ENCODE data around the gene LRIG1.
"Not testable (repeated sequence)": the region's sequence is repeated elsewhere in the genome, so short reads cannot be mapped to it uniquely, and the experiment has no call there.

The LRIG1 gene

DNA sequence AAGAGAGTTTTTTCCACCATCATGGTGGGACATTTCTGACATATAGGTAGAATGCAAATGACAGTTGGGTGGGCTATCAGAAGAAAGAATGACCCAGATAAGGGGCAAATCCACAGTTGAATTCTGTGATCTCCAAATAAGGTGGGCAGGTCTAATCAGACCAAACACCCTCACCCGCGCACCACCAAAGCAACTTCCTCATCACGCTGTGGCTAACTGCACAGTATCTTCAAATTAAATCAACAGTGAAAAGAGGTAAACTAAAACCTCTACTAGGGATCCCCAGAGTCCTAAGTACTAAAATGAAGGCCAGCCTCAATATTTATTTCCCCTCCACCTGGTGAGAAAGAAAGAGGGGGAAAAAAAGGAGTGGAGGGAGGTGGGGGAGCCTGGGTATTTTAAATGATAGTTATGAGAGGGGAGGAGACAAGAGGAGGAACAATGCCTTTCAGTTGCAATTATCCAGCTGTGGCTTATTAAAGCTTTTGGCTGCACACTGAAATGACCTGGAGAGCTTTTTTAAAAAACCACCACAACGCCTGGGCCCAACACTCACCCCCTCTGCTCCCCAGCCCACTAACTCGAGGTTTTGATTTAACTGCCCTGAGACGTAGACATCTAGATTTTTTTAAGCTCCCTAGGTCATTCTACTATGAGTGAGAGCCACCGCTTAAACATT, 61.0 kb downstream of the LRIG1 start:
- DNase-seq = no peak

DNA sequence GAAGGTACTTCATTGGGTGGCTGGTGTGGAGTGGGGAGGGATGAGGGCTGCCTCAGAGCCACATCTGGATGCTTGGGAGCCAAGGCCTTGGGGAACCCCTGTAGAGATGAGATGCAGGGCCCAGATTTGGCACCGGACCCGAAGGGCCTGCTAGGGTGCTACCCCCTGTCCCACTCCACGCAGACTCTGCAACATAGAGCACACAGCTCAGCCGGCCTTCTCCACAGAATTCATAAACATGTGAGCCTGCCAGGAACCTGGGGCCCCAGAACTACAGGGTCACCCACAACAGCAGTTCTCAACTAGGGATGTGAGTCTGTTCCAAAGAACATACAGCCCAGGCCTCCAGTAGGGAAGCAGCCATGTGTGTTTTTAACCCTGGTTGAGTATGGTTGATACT, 62.8 kb downstream of the LRIG1 start:
- DNase-seq = no peak

DNA sequence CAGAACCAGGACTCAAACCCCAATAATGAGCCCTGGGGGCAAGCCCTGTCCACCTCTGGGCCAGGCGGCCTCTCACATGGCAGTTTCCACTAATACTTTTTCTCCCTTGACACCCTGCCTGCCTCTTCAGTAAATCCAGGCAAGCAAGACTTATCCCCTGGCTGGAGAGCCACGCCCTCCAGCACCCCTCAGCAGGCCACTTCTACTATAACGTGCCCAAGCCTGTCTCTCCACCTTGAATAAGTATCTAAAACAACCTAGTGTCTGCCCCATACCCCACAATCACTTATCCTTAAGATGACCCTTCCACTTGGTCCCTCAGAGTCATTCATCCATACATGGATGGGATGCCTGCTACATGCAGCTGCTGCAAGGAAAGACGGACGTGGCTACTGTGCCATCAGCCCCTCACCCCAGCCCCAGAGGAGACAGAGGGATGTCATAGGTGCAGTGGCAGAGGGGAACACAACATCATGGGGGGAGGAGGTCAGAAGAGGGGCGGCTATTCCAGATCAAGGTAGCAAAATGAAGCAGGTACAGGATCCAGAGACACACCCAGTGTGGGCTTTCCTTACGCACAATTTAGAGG, 63.4 kb downstream of the LRIG1 start:
- DNase-seq = no peak

DNA sequence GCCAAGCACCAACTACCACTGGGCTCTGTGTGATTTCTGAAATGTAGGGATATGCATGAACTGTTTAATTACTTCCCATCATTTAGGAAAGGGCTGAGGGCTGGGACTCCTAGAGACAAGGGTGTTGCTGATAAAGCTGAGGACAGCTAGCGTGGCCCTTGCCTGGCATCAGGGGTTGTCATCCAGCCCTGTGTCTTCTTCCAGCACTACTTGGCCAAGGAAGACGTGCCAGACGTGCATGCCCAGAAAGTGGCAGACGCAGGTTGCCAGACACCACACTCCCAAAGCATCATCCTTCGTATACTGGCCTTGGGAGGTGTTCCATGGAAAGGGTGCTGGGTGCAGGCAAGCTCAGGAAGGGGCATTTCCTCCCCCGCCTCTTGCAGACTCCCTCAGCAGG, 64.8 kb downstream of the LRIG1 start:
- DNase-seq = no peak

DNA sequence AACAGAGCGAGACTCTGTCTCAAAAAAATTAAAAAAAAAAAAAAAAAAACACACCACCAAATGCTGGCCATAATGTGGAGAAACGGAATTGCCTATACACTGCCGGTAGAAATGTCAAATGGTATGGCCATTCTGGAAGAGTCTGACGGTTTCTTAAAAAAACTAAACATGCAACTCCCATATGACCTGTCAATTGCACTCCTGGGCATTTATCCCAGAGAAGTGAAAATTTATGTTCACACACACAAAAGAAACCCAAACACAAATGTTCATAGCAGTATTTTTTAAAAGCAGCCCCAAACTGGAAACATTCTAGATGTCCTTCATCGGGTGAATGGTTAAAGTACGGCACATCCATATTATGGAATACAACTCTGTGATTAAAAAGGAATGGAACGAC, 66.1 kb downstream of the LRIG1 start:
- no peak for DNase-seq

DNA sequence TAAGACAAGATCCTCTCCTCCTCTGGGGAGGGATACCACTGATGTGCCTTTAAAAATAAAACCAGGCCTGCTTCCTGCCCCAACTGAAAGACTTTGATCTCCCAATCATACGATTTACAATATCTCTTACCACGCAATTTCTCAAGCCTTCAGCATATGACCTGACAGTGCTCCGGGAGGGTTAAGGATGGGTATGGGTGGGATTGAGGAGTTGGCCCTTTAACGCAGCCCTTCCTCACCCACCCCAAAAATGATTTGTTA, 67.4 kb downstream of the LRIG1 start:
- DNase-seq = no peak

DNA sequence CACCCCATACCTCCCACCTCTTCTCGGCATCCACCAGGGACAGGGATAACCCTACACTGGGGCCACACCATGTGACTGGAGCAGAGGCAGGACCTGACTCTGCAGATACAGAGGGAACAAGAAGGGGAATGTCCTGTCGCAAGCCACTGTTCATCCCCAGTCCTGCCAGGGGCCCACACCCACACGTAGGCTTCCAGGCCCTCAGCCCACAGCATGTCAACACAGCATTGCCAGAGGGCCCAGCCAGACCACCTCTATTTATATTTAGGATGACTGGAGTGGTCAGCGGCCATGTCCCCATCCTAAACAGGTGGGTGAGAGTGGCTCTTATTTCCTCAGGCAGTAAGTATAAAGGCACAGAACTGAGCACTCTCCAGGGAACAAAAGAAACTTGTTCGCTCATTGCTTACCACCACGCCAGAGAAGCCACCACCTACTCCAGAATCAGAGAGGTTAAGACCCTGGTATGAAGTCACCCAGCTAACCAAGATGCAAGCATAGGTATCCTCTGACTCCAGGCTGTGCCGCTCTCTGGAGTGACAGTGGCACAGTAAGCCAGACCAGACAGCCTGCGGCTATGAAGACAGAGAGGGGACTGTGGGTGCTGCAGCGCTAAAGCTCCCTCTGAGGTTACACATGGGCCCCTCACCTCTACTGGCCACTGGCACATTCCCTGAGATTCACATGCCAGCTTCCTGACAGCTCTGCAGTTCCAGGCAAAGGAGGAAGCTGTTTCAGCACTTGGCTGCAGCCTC, 67.9 kb downstream of the LRIG1 start:
- DNase-seq = no peak

DNA sequence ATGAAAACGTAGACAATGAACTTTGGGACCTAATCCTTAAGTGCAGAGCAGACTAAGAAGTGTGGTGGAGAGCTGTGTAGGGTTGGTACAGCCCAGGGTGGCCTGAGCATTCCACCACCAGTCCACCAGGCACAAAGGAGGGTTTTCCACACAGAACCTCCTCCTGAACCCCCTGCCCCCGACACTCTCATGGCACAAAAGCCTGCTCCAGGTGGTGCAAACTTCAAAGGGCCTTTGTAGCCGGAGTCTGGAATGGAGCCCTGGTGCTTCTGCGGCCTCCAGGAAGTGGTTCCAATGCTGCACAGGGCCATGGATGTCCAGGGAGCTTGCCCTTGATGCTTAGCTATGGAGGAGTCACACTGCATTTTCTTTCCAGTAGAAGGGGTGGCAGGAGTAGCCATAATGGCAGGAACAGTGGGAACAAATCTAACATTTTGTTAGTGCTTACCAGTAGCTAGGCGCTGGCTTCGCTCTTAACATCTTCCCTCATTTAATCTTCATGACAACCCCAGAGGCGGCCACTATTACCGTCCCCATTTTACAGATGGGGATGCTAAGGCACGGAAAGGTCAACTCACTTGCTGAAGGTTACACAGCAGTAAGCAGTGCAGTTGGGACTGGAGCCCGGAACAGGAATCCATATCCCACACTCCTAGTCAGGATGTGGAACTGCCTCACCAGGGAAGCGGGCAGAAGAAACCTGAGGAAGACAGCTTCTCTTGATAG, 68.6 kb downstream of the LRIG1 start:
- no peak for DNase-seq

DNA sequence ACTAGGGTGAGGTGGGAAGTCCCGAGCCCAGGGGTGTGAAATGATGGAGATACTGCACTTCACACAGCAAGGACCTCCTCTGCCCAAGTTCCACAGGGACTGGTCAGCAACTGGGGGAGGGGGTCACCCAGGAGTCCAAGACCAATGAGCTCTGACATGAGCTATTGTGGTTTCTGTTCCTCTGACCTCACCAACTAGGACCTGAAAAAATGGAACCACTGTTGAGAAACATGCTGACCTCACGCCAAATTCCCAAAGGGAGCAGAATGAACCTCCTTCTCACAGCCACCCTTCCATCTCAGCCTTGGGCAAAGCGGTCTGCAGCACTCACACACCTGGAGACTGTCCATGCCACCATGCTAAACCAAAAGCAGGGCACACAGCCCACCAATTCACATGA, 69.3 kb downstream of the LRIG1 start:
- DNase-seq = no peak

DNA sequence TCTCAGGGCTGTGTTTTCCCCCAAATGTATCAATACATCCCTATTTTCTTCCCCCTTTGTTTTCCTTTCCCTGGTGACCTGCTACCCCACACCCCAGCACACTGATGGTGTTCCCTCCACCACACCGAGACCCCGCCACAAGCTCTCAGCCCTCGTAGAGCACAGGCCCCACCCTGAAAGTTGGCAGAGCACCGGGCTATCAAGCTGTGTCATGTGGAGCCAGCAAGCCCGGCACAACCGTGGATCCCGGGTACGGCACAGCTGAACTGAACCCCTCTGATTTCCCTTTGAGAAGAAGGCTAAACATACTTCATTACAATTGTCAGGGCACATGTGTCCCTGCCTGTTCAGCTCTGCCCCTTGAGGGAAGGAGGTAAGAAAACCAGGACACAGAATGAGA, 69.9 kb downstream of the LRIG1 start:
- DNase-seq = no peak

DNA sequence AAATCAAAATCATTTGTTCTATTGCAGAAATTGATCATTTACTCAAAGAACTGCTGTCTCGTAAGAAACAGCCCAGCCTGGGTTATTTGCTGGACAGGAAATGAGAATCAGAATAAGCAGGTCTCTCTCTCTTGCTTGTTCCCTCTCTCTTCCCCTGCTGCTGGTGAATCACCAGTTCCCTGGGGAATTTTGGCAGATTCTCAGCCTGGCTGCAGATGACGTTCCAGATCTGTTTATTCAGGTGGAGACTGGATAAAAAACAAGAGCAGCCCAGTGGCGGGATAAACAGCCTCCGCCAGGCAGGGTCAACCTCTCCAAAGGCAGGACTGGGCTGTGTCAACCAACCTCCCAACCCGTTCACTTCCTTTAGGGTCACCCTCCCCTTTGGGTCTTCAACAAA, 72.1 kb downstream of the LRIG1 start:
- DNase-seq = no peak

DNA sequence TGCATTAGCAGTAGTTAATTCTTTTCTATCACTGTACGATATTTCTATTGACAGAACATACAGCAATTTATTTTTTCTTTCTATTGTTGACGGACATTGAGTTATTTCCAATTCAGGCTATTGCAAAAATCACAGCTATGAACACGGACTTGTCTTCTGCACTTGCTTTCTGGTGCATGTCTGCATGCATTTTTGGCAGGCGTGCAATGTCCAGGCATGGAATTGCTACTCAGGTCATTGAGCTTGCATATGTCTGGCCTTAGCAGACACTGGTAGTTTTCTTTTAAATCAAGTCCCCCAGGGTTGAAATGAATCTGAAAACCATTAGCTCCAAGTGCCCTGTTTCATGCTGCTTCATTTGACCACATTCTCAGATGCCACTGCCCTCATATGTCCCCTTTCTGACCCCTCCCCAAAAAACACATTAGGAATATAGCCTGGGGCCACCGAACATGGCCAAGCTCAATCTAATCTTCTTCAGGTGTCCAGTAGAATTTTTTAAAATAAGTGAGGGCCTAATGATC, 72.8 kb downstream of the LRIG1 start:
- no peak for DNase-seq

DNA sequence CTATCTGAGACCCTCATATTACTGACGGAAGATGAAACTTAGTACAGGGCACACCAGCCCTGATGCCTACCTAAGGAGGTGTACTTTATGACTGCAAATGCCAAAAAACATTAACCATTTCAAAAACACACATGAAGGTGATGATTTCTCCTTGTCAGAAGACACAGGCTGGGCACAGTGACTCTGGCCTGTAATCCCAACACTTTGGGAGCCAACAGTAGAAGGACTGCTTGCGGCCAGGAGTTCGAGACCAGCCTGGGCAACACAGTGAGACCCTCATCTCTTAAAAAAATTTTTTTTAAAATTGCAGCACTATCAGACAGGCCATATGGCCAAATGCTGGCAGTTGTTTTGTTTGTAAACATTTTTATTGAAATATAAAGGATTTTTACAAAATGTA, 73.5 kb downstream of the LRIG1 start:
- DNase-seq = no peak

DNA sequence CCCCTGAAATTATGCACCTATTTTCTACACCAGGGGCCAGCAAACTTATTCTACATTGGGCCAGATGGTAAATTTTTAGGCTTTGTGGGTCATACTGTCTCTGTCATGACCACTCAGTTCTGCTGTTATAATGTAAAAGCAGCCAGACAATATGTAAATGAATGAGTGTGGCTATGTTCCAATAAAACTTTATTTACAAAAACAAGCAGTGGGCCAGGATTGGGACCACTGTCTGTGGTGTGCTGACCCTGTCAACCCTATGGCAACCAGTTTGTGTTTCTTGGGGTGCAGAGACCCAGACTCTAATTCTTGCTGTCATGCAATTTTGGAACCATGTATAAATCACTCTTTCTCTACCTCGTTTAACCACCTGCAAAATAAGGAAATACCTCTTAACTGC, 74.7 kb downstream of the LRIG1 start:
- DNase-seq = no peak

DNA sequence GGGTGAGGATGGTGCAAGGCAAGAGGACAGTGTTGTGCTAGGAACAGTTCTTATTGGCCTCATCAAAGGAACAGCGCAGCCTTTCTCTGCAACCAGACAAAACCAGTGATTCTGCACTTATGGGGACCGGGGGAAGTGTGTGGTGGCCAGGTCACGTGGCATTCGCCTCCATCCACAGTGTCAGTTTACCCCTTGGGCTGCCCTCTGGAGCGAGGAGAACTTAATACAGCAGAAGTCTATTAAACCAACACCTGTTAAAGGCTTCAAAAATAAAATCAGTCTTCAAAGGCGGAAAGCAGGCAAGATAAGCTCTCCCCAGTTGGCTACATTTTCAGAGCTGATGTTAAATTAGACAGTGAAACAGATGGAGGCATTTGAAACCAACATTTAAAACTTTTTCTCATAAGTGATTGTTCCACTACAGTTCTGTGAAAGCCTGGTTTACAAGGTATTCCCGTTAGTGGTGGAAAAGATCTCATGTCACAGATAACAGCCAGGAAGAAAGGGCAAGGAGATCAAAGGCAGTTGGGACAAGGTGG, 75.2 kb downstream of the LRIG1 start:
- no peak for DNase-seq

DNA sequence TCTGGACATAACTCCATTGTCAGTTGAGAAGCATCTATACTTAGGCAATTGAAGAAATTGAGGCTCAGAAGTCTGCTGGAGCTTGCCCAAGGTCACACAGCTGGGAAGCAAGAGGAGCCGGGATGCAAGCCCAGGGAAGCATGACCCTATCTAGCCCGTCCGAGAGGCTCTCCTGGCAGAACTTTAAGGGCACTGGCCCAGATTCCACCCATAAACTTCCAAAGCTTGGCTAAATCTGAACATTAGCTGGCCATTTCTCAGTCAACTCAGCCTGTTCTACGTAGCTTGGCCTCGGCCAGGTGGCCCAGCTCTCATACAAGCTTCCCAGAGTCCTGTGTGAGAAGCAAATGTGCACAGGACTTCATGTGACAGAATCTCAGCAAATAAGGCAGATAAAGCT, 75.8 kb downstream of the LRIG1 start:
- no peak for DNase-seq

DNA sequence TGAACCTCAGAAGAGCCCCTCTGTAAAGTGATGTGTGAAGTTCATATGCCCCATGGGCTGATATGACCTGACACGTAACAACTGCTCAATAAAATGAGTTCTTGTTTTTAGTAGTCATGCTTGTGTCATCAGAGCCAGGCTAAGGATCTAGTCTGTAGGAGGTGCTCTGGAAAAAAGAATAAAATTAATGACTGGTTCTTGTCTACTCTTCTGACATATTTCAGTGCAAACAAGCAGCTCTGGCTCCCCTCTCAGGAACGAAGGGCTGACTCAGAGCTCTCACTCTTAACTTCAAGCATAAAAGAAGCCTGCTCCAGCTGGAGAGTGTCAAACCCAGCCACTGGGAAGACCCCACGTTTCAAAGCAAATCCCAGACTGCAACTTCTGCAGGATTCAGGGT, 77.0 kb downstream of the LRIG1 start:
- DNase-seq = no peak

DNA sequence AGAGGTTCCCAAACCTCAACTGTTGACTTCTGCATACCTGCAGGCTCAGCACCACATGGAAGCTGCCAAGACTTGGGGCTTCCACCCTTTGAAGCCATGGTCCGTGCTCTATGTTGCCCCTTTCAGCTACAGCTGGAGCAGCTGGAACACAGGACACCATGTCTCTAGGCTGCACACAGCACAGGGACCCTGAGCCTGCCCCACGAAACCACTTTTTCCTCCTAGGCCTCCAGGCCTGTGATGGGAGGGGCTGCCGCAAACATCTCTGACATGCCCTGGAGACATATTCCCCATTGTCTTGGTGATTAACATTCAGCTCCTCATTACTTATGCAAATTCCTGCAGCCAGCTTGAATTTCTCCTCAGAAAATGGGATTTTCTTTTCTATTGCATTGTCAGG, 78.9 kb downstream of the LRIG1 start:
- DNase-seq = not testable (repeated sequence)

DNA sequence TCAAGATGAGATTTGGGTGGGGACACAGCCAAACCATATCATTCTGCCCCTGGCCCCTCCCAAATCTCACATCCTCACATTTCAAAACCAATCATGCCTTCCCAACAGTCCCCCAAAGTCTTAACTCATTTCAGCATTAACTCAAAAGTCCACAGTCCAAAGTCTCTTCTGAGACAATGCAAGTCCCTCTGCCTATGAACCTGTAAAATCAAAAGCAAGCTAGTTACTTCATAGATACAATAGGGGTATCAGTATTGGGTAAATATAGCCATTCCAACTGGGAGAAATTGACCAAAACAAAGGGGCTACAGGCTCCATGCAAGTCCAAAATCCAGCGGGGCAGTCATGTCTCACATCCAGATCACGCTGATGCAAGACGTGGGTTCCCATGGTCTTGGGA, 79.7 kb downstream of the LRIG1 start:
- not testable (repeated sequence) for DNase-seq

DNA sequence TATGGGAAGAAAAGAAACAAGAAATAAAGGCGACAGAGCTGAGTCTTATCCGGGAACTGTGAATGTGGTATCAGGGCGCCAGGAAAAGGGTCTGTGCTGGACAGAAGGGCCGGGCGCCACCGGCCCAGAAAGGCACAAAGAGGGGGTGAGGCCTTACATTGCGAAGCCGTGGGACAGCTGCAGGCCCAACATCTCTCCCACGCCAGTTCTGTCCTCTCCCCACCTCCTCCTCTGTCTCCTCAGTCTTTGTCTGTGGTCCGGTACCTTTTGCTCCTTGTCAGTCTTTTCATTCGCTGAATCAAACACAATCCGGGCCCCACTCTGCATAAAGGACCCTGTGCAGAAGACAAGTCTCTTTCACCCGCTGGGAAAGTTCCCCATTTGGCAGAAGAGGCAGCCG, 81.8 kb downstream of the LRIG1 start:
- DNase-seq = no peak

DNA sequence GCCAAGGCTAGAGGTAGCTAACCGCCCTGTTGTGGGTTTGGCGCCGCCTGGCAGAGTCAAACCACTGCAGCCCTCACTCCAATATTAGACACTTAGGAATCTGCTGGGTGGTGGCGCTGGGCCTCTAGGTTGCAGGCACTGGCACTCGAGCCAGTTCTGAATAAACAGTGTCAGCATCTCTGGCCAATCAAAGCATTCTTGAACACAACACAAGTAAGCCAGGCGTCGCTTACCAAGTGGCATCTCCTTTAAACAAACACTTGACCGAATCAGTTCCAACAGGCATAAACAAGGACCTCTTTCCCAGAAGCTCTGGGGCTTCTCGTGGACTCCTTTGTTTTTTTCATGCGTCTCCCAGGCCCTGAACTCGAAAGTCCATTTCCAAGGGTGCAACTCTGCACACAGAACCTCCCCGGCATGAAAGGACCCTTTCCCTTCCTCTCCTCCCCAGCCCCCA, 82.3 kb downstream of the LRIG1 start:
- no peak for DNase-seq

DNA sequence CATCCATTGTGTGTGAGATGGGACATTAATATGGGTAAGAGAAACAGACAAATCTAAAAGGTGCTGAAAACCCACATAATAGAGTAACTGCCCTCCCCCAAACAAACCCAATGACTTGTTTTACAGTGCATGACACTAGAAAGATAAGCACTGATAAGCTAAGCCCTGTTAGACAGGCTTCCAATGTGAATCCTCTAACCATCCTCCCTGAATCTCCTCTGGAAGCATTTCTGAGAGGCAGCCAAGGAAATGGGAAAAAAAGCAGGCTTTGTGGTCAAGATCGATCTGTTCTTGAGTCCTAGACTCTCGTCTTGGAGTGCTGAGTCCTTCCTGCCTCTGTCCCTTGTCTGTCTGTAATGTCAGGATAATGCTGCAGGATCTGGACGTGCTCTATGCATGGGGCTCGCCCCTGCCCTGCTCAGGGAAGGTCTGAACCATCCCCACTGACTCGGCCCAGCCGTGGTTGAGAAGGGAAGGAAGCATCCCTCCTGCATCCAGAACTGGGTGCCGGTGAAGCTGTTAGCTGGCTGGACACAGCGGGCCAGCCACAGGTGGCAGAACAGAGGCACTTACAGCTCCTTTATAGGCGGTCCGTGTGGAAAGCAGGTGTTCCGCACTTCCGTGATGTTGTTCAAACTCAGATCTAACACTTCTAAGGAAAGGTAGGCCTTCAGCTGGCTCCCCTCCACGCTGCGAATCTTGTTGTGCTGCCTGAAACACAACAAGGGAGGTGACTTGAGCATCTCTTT, 84.1 kb downstream of the LRIG1 start:
- DNase-seq = no peak

All from CD4-positive, alpha-beta T cell treated with Interleukin-17A for 4 hours (primary cell).